Right lobe of liver (tissue), 4 donors: ENCODE results near the gene CD300A.

Experiments
- POLR2A ChIP-seq: fragments of 450-650 bp; IDR thresholded peaks from one replicate; pipeline ENCODE4 v1.6.1; 2017; ENCODE audit warnings: antibody characterized with exemption, mild to moderate bottlenecking
- TF ChIP-seq, protein P1 (sequence below), 4 donors: fragments of 200-600 bp in 3 of 4; fragments of 450-650 bp in 1 of 4; IDR thresholded peaks; one replicate each; pipeline versions ENCODE4 v1.5.1 to v1.8.0; 2016 to 2022; ENCODE audit warnings: antibody characterized with exemption in 4 of 4, mild to moderate bottlenecking in 2 of 4
- donor health status: DM: no; HTN: no; CAD: no.
- donor health status: DM: no; HTN: no; CAD: no.
- donor health status: DM: no; HTN: yes; CAD: no.

- TF ChIP-seq, protein P1, sequence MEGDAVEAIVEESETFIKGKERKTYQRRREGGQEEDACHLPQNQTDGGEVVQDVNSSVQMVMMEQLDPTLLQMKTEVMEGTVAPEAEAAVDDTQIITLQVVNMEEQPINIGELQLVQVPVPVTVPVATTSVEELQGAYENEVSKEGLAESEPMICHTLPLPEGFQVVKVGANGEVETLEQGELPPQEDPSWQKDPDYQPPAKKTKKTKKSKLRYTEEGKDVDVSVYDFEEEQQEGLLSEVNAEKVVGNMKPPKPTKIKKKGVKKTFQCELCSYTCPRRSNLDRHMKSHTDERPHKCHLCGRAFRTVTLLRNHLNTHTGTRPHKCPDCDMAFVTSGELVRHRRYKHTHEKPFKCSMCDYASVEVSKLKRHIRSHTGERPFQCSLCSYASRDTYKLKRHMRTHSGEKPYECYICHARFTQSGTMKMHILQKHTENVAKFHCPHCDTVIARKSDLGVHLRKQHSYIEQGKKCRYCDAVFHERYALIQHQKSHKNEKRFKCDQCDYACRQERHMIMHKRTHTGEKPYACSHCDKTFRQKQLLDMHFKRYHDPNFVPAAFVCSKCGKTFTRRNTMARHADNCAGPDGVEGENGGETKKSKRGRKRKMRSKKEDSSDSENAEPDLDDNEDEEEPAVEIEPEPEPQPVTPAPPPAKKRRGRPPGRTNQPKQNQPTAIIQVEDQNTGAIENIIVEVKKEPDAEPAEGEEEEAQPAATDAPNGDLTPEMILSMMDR (IDR thresholded peaks at IDR 0.05) = no peak
- TF ChIP-seq POLR2A = no peak
Measured at GRCh38 chr17:74458835-74459234, 7.6 kb upstream of the CD300A start.
